Stomach (tissue), 9 donors: ENCODE data around the gene GRIK1. TPM values are rescaled to one million over a fixed set of nuclear protein-coding genes. Genes with fewer than 3 reads are reported as not detected.

Experiments used
- DNase-seq, 2 donors: peaks; one replicate each; pipeline versions ENCODE4 v3.0.0 to v3.0.0-alpha.2; 2013 to 2019
- H3K27ac ChIP-seq, 5 donors: fragments of 200-600 bp in 4 of 5; sonication (generic) in 4 of 5; one replicate each; pipeline ENCODE4 v1.5.1; 2013 to 2019; ENCODE audit warnings: mild to moderate bottlenecking in 1 of 5, moderate library complexity in 1 of 5
- H3K27me3 ChIP-seq, 3 donors: fragments of 200-600 bp; sonication (generic); one replicate each; pipeline ENCODE4 v1.5.1; 2017 to 2019; ENCODE audit warnings: mixed run types in 1 of 3
- H3K36me3 ChIP-seq, 4 donors: fragments of 200-600 bp; sonication (generic); 1 replicate in 3 of 4; 2 replicates in 1 of 4; pipeline ENCODE4 v1.5.1; 2016 to 2019
- H3K4me1 ChIP-seq, 4 donors: fragments of 200-600 bp; sonication (generic); one replicate each; pipeline ENCODE4 v1.5.1; 2016 to 2019
- H3K4me3 ChIP-seq, 4 donors: fragments of 200-600 bp; sonication (generic) in 3 of 4; one replicate each; pipeline ENCODE4 v1.5.1; 2016 to 2019; ENCODE audit warnings: mild to moderate bottlenecking in 1 of 4
- H3K9me3 ChIP-seq, 4 donors: fragments of 200-600 bp; sonication (generic); one replicate each; pipeline ENCODE4 v1.5.1; 2016 to 2019
- EP300 ChIP-seq: sonication (generic); formaldehyde crosslinking; IDR thresholded peaks from one replicate; pipeline ENCODE4 v1.6.1; 2017; ENCODE audit warnings: antibody characterized with exemption
- POLR2A ChIP-seq, 4 donors: fragments of 450-650 bp; IDR thresholded peaks; one replicate each; pipeline ENCODE4 v1.6.1; 2016; ENCODE audit warnings: antibody characterized with exemption in 4 of 4, control low read depth in 2 of 4, mild to moderate bottlenecking in 1 of 4, moderate library complexity in 1 of 4
- POLR2AphosphoS5 ChIP-seq, 3 donors: sonication (generic); formaldehyde crosslinking; IDR thresholded peaks; one replicate each; pipeline ENCODE4 v1.6.1; 2016; ENCODE audit warnings: antibody characterized with exemption in 3 of 3
- WGBS, 5 donors: extraction: QIAGEN DNeasy Blood & Tissue Kit in 3 of 5; methylation state at CpG; one replicate each; pipeline versions ENCODE4 v1.1.5 to v1.1.7; 2013 to 2018; 5-methylcytosine and 5-hydroxymethylcytosine counted together
- intact Hi-C: fragments of 100-400 bp; cut with DNase I; formaldehyde crosslinking; loops from one replicate; pipeline ENCODE4 v1.15.1; 2023; ENCODE audit warnings: low total_unique reads
- polyA plus RNA-seq, 3 donors: library from polyadenylated mRNA; stranded (reverse); fragments of 200-250 nt; gene quantifications; one replicate each; pipeline ENCODE4 v1.2.3, GENCODE V29; 2013
- total RNA-seq, 5 donors: library from RNA; depleted of rRNA; stranded (reverse); fragments of >200 nt; gene quantifications; one replicate each; pipeline versions ENCODE4 v1.1.0 to v1.2.3, GENCODE V29; 2014 to 2016
- TF ChIP-seq, protein P1 (sequence below), 7 experiments: fragments of 450-650 bp in 4 of 7; fragments of 200-600 bp in 3 of 7; sonication (generic) in 3 of 7; IDR thresholded peaks; one replicate each; pipeline ENCODE4 v1.5.1; 2016 to 2019; ENCODE audit warnings: antibody characterized with exemption in 7 of 7, control low read depth in 2 of 7, mild to moderate bottlenecking in 1 of 7
- donor health status: healthy with polysubstance abuse.
- donor health status: Bipolar disorder and iron deficiency.
- donor health status: healthy.

Gene GRIK1
- total and polyA plus RNA-seq, 8 donors: 0.06 to 1.5 (median 0.66) TPM; not detected in 4

GRCh38 chr21:29832217-29832616 lies 107.6 kb downstream of the GRIK1 start:
- intact Hi-C loops: no loop called here
- Histone ChIP-seq H3K9me3 (peaks cover 7 to 21% (median 14%) of the 10 kb centered on the region in 4 donors), H3K36me3 (no peaks in the 10 kb centered on the region), H3K4me1 (no peaks in the 10 kb centered on the region), H3K27me3 (no peaks in the 10 kb centered on the region), H3K4me3 (no peak overlapping the region), H3K27ac (no peak overlapping the region)
- DNase-seq: no peak
- no peak for TF ChIP-seq EP300
- no peak for TF ChIP-seq POLR2AphosphoS5 (IDR thresholded peaks at IDR 0.05)
- TF ChIP-seq, protein P1, sequence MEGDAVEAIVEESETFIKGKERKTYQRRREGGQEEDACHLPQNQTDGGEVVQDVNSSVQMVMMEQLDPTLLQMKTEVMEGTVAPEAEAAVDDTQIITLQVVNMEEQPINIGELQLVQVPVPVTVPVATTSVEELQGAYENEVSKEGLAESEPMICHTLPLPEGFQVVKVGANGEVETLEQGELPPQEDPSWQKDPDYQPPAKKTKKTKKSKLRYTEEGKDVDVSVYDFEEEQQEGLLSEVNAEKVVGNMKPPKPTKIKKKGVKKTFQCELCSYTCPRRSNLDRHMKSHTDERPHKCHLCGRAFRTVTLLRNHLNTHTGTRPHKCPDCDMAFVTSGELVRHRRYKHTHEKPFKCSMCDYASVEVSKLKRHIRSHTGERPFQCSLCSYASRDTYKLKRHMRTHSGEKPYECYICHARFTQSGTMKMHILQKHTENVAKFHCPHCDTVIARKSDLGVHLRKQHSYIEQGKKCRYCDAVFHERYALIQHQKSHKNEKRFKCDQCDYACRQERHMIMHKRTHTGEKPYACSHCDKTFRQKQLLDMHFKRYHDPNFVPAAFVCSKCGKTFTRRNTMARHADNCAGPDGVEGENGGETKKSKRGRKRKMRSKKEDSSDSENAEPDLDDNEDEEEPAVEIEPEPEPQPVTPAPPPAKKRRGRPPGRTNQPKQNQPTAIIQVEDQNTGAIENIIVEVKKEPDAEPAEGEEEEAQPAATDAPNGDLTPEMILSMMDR (IDR thresholded peaks at IDR 0.05): no peak
- TF ChIP-seq POLR2A (IDR thresholded peaks at IDR 0.05): no peak
- 83 to 94% (median 87%) methylated on average over 2 of the region's 2 CpGs for WGBS, 5 donors

DNA sequence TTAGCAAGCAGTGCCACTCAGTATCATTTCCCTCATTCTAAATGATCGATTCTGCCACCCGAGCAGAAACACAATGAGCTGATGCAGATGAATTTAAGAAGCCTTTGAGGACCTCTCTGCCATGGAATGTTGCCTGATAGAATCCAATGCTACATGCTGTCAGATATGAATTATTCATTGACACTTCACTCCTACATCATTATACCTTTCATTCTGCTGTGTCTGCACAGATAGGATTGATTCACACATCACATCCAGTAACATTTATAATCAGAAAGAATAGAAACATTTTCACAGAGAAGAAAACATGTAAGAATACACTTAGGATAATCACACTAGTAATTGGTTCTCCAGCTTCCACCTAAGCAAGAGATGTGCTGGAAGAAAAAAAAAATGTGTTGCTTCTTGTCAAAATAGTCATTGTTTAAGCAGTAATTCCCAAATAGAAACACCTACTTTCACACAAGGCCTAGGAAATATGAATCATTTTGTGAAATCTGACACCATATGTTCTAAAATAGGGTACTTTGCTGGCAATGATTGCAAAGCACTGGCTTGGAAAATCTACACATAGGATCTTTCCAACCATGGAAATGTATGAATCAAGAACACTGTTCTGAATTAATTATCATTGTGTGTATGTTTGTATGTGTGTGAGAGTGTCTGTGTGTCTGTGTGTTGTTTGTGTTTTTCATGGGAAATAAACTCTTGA lies 110.1 kb downstream of the GRIK1 start:
- Histone ChIP-seq H3K27me3 (no peaks in the 10 kb centered on the region), H3K27ac (no peak overlapping the region), H3K4me3 (no peak overlapping the region), H3K9me3 (peaks cover 7 to 21% (median 14%) of the 10 kb centered on the region in 4 donors), H3K4me1 (no peaks in the 10 kb centered on the region), H3K36me3 (no peaks in the 10 kb centered on the region)
- TF ChIP-seq POLR2AphosphoS5 (IDR thresholded peaks at IDR 0.05): no peak
- TF ChIP-seq, protein P1 (IDR thresholded peaks at IDR 0.05): no peak
- intact Hi-C loops: no loop called here
- whole genome bisulfite sequencing, 5 donors: 75 to 89% (median 87%) methylated on average over 2 of the region's 2 CpGs
- DNase-seq: no peak

DNA sequence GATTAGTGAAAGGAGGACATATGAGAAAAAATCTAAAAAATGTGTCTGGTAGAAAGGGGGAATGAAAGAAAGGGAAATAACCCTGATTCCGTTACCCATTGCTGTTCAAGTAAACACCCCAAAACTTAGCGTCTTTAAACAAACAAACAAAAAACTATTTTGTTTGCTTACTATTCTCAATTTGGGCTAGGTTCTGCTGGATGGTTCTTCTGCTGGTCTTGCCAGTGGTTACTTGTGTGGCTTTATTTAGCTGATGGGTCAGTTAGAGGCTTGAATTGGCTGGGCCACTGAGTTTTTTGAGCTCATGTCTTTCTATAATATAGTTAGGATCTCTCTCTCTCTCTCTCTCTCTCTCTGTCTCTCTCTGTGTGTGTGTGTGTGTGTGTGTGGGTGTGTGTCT lies 112.1 kb downstream of the GRIK1 start:
- H3K27ac ChIP-seq: no peak overlapping the region
- H3K9me3 ChIP-seq: peaks cover 7 to 19% (median 13%) of the 10 kb centered on the region in 4 donors
- 88 to 96% (median 90%) methylated on average over 2 of the region's 2 CpGs for WGBS, 5 donors
- no peaks in the 10 kb centered on the region for H3K4me1 ChIP-seq
- no peaks in the 10 kb centered on the region for H3K27me3 ChIP-seq
- DNase-seq: no peak
- TF ChIP-seq POLR2A (IDR thresholded peaks at IDR 0.05): no peak
- TF ChIP-seq, protein P1 (IDR thresholded peaks at IDR 0.05): no peak
- TF ChIP-seq EP300: no peak
- TF ChIP-seq POLR2AphosphoS5 (IDR thresholded peaks at IDR 0.05): no peak
- no peak overlapping the region for H3K4me3 ChIP-seq
- intact Hi-C loops: no loop called here
- no peaks in the 10 kb centered on the region for H3K36me3 ChIP-seq

GRCh38 chr21:29827236-29827635 lies 112.6 kb downstream of the GRIK1 start:
- no peak overlapping the region for H3K4me3 ChIP-seq
- H3K4me1 ChIP-seq: no peaks in the 10 kb centered on the region
- H3K27ac ChIP-seq: no peak overlapping the region
- no peaks in the 10 kb centered on the region for H3K27me3 ChIP-seq
- H3K9me3 ChIP-seq: peaks cover 4 to 15% (median 9%) of the 10 kb centered on the region in 4 donors
- intact Hi-C loops: no loop called here
- DNase-seq: no peak
- TF ChIP-seq POLR2A (IDR thresholded peaks at IDR 0.05): no peak
- TF ChIP-seq POLR2AphosphoS5 (IDR thresholded peaks at IDR 0.05): no peak
- TF ChIP-seq EP300: no peak
- TF ChIP-seq, protein P1 (IDR thresholded peaks at IDR 0.05): no peak
- H3K36me3 ChIP-seq: no peaks in the 10 kb centered on the region
- 92 to 95% (median 93%) methylated on average over 3 of the region's 3 CpGs for WGBS, 5 donors
